ENCODE results near the gene AP3D1. TPM values are rescaled to one million over a fixed set of nuclear protein-coding genes. Genes with fewer than 3 reads are reported as not detected.

AP3D1 gene
- polyA plus RNA-seq, 1 donor: 103 TPM

GRCh38 chr19:2193807-2194206, 42.4 kb upstream of the AP3D1 start:
- Histone ChIP-seq H3K36me3 (ENCODE audit: control insufficient read depth, insufficient read depth, low read length) (peaks cover 73% of the 10 kb centered on the region), H3K27me3 (ENCODE audit: control insufficient read depth, insufficient read depth, low read length) (no peaks in the 10 kb centered on the region), H3K27ac (ENCODE audit: low read length) (no peak overlapping the region), H3K4me3 (ENCODE audit: low read length) (no peak overlapping the region), H3K9me3 (ENCODE audit: control insufficient read depth, low read depth, low read length) (peaks cover 4% of the 10 kb centered on the region), H3K4me1 (ENCODE audit: control insufficient read depth, insufficient read depth, low read length) (peaks cover 25% of the 10 kb centered on the region)
- 100% methylated on average over 1 of the region's 18 CpGs for WGBS (ENCODE audit: insufficient coverage, low lambda C conversion rate)
- no peak for DNase-seq

GRCh38 chr19:2192862-2193261, 41.5 kb upstream of the AP3D1 start:
- Histone ChIP-seq H3K4me1 (ENCODE audit: control insufficient read depth, insufficient read depth, low read length) (peaks cover 25% of the 10 kb centered on the region), H3K27me3 (ENCODE audit: control insufficient read depth, insufficient read depth, low read length) (no peaks in the 10 kb centered on the region), H3K9me3 (ENCODE audit: control insufficient read depth, low read depth, low read length) (peaks cover 6% of the 10 kb centered on the region), H3K4me3 (ENCODE audit: low read length) (no peak overlapping the region), H3K36me3 (ENCODE audit: control insufficient read depth, insufficient read depth, low read length) (peaks cover 76% of the 10 kb centered on the region), H3K27ac (ENCODE audit: low read length) (no peak overlapping the region)
- WGBS (ENCODE audit: insufficient coverage, low lambda C conversion rate): no CpG with 5 or more reads among the region's 17 CpGs
- DNase-seq: no peak

- H3K27me3 ChIP-seq (ENCODE audit: control insufficient read depth, insufficient read depth, low read length): no peaks in the 10 kb centered on the region
- peak; percentile 87 to 91 for DNase-seq
- H3K4me3 ChIP-seq (ENCODE audit: low read length): peak overlapping the region; percentile 11
- no CpG with 5 or more reads among the region's 32 CpGs for WGBS (ENCODE audit: insufficient coverage, low lambda C conversion rate)
- H3K9me3 ChIP-seq (ENCODE audit: control insufficient read depth, low read depth, low read length): peaks cover 6% of the 10 kb centered on the region
- H3K27ac ChIP-seq (ENCODE audit: low read length): peak overlapping the region; percentile 89
- H3K36me3 ChIP-seq (ENCODE audit: control insufficient read depth, insufficient read depth, low read length): peaks cover 79% of the 10 kb centered on the region
- H3K4me1 ChIP-seq (ENCODE audit: control insufficient read depth, insufficient read depth, low read length): peaks cover 25% of the 10 kb centered on the region
Observed at GRCh38 chr19:2191456-2192310, 40.3 kb upstream of the AP3D1 start.

- H3K9me3 ChIP-seq (ENCODE audit: control insufficient read depth, low read depth, low read length): peaks cover 6% of the 10 kb centered on the region
- no peak for DNase-seq
- H3K36me3 ChIP-seq (ENCODE audit: control insufficient read depth, insufficient read depth, low read length): peaks cover 80% of the 10 kb centered on the region
- H3K27ac ChIP-seq (ENCODE audit: low read length): peak overlapping the region; percentile 89
- no peaks in the 10 kb centered on the region for H3K27me3 ChIP-seq (ENCODE audit: control insufficient read depth, insufficient read depth, low read length)
- no CpG with 5 or more reads among the region's 37 CpGs for WGBS (ENCODE audit: insufficient coverage, low lambda C conversion rate)
- H3K4me3 ChIP-seq (ENCODE audit: low read length): peak overlapping the region; percentile 11
- H3K4me1 ChIP-seq (ENCODE audit: control insufficient read depth, insufficient read depth, low read length): peaks cover 25% of the 10 kb centered on the region
Observed at GRCh38 chr19:2190848-2191455, 39.6 kb upstream of the AP3D1 start.

GRCh38 chr19:2189880-2190279, 38.5 kb upstream of the AP3D1 start:
- Histone ChIP-seq H3K27me3 (ENCODE audit: control insufficient read depth, insufficient read depth, low read length) (no peaks in the 10 kb centered on the region), H3K36me3 (ENCODE audit: control insufficient read depth, insufficient read depth, low read length) (peaks cover 77% of the 10 kb centered on the region), H3K4me1 (ENCODE audit: control insufficient read depth, insufficient read depth, low read length) (peaks cover 25% of the 10 kb centered on the region), H3K4me3 (ENCODE audit: low read length) (no peak overlapping the region), H3K27ac (ENCODE audit: low read length) (no peak overlapping the region), H3K9me3 (ENCODE audit: control insufficient read depth, low read depth, low read length) (peaks cover 6% of the 10 kb centered on the region)
- no peak for DNase-seq
- no CpG with 5 or more reads among the region's 16 CpGs for WGBS (ENCODE audit: insufficient coverage, low lambda C conversion rate)

GRCh38 chr19:2188708-2189385, 37.5 kb upstream of the AP3D1 start:
- Histone ChIP-seq H3K27ac (ENCODE audit: low read length) (no peak overlapping the region), H3K9me3 (ENCODE audit: control insufficient read depth, low read depth, low read length) (peaks cover 6% of the 10 kb centered on the region), H3K27me3 (ENCODE audit: control insufficient read depth, insufficient read depth, low read length) (no peaks in the 10 kb centered on the region), H3K4me3 (ENCODE audit: low read length) (no peak overlapping the region), H3K36me3 (ENCODE audit: control insufficient read depth, insufficient read depth, low read length) (peaks cover 73% of the 10 kb centered on the region), H3K4me1 (ENCODE audit: control insufficient read depth, insufficient read depth, low read length) (peaks cover 25% of the 10 kb centered on the region)
- DNase-seq: no peak
- no CpG with 5 or more reads among the region's 19 CpGs for WGBS (ENCODE audit: insufficient coverage, low lambda C conversion rate)

GRCh38 chr19:2187159-2187558, 35.8 kb upstream of the AP3D1 start:
- H3K36me3 ChIP-seq (ENCODE audit: control insufficient read depth, insufficient read depth, low read length): peaks cover 73% of the 10 kb centered on the region
- no peaks in the 10 kb centered on the region for H3K27me3 ChIP-seq (ENCODE audit: control insufficient read depth, insufficient read depth, low read length)
- peaks cover 6% of the 10 kb centered on the region for H3K9me3 ChIP-seq (ENCODE audit: control insufficient read depth, low read depth, low read length)
- no peak overlapping the region for H3K27ac ChIP-seq (ENCODE audit: low read length)
- no CpG with 5 or more reads among the region's 13 CpGs for WGBS (ENCODE audit: insufficient coverage, low lambda C conversion rate)
- DNase-seq: no peak
- peaks cover 21% of the 10 kb centered on the region for H3K4me1 ChIP-seq (ENCODE audit: control insufficient read depth, insufficient read depth, low read length)
- H3K4me3 ChIP-seq (ENCODE audit: low read length): no peak overlapping the region

- no peak overlapping the region for H3K4me3 ChIP-seq (ENCODE audit: low read length)
- H3K27me3 ChIP-seq (ENCODE audit: control insufficient read depth, insufficient read depth, low read length): no peaks in the 10 kb centered on the region
- peaks cover 6% of the 10 kb centered on the region for H3K9me3 ChIP-seq (ENCODE audit: control insufficient read depth, low read depth, low read length)
- H3K36me3 ChIP-seq (ENCODE audit: control insufficient read depth, insufficient read depth, low read length): peaks cover 73% of the 10 kb centered on the region
- peak; percentile 12 to 32 for DNase-seq
- WGBS (ENCODE audit: insufficient coverage, low lambda C conversion rate): no CpG with 5 or more reads among the region's 28 CpGs
- peak overlapping the region; percentile 43 for H3K27ac ChIP-seq (ENCODE audit: low read length)
- peaks cover 15% of the 10 kb centered on the region for H3K4me1 ChIP-seq (ENCODE audit: control insufficient read depth, insufficient read depth, low read length)
Observed at GRCh38 chr19:2186071-2186846, 34.9 kb upstream of the AP3D1 start.

- DNase-seq: no peak
- H3K4me3 ChIP-seq (ENCODE audit: low read length): no peak overlapping the region
- peak overlapping the region; percentile 43 for H3K27ac ChIP-seq (ENCODE audit: low read length)
- H3K36me3 ChIP-seq (ENCODE audit: control insufficient read depth, insufficient read depth, low read length): peaks cover 72% of the 10 kb centered on the region
- H3K9me3 ChIP-seq (ENCODE audit: control insufficient read depth, low read depth, low read length): peaks cover 3% of the 10 kb centered on the region
- 100% methylated on average over 2 of the region's 11 CpGs for WGBS (ENCODE audit: insufficient coverage, low lambda C conversion rate)
- peaks cover 10% of the 10 kb centered on the region for H3K4me1 ChIP-seq (ENCODE audit: control insufficient read depth, insufficient read depth, low read length)
- no peaks in the 10 kb centered on the region for H3K27me3 ChIP-seq (ENCODE audit: control insufficient read depth, insufficient read depth, low read length)
Observed at GRCh38 chr19:2185734-2186070, 34.3 kb upstream of the AP3D1 start.

GRCh38 chr19:2184422-2184975, 33.1 kb upstream of the AP3D1 start:
- Histone ChIP-seq H3K9me3 (ENCODE audit: control insufficient read depth, low read depth, low read length) (peaks cover 3% of the 10 kb centered on the region), H3K27me3 (ENCODE audit: control insufficient read depth, insufficient read depth, low read length) (no peaks in the 10 kb centered on the region), H3K4me1 (ENCODE audit: control insufficient read depth, insufficient read depth, low read length) (peaks cover 3% of the 10 kb centered on the region), H3K36me3 (ENCODE audit: control insufficient read depth, insufficient read depth, low read length) (peaks cover 62% of the 10 kb centered on the region), H3K27ac (ENCODE audit: low read length) (no peak overlapping the region), H3K4me3 (ENCODE audit: low read length) (no peak overlapping the region)
- no peak for DNase-seq
- 100% methylated on average over 1 of the region's 22 CpGs for WGBS (ENCODE audit: insufficient coverage, low lambda C conversion rate)
